ENCODE data around the gene SLC35F1.

Gene SLC35F1

DNA sequence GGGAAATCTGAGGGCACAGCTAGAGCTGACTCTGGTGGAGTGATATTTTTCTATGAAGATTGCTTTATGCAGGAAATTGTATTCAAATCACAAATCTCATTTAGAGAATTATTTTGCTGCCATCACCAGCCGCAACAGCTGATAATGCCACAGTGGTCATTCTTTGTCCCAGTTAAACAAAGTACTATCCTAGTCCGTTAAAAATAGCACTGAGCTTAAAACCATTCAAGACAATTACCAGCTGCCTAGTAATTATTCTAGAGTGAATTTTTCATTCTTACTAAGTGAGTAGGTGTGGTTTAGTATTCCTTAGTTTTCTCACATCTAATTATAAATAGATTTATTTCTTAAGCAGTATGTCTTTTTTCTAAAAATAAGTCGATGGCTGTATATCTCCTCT lies 190.5 kb downstream of the SLC35F1 start:
- H4K20me1 ChIP-seq (ENCODE audit: insufficient read depth, low read length): no peaks in the 10 kb centered on the region

DNA sequence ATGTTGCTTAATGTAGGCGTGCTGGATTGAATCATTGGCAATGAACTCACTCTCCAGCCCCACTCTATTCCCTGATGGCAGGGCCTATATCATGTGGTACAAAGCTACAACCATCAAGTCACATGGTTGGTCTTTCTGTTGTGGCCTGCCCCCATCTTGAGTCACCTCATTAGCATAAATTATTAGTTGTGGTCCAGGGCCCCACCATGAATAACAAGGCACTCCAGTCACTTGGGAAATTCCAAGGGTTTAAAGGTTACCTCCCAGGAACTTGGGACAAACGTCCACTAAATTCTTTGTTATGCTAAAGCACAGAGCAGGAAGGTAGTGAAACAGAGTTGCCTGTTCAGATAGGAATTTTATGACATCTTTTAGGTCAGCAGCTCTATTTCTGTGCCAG lies 193.7 kb downstream of the SLC35F1 start:
- H3K27ac ChIP-seq (ENCODE audit: low read depth, low read length, poor library complexity, severe bottlenecking): no peak overlapping the region
- no peaks in the 10 kb centered on the region for H3K27me3 ChIP-seq (ENCODE audit: insufficient read depth, low read length)
- H3K9ac ChIP-seq (ENCODE audit: low read length): no peak overlapping the region
- no peaks in the 10 kb centered on the region for H4K20me1 ChIP-seq (ENCODE audit: insufficient read depth, low read length)
- no peak overlapping the region for H2AFZ ChIP-seq (ENCODE audit: low read length)
- no peaks in the 10 kb centered on the region for H3K36me3 ChIP-seq (ENCODE audit: insufficient read depth, low read length)
- no peaks in the 10 kb centered on the region for H3K9me3 ChIP-seq (ENCODE audit: low read length)
- no peak for TF ChIP-seq EZH2 (IDR thresholded peaks at IDR 0.05; ENCODE audit: borderline replicate concordance, low read length)
- TF ChIP-seq, protein P1, sequence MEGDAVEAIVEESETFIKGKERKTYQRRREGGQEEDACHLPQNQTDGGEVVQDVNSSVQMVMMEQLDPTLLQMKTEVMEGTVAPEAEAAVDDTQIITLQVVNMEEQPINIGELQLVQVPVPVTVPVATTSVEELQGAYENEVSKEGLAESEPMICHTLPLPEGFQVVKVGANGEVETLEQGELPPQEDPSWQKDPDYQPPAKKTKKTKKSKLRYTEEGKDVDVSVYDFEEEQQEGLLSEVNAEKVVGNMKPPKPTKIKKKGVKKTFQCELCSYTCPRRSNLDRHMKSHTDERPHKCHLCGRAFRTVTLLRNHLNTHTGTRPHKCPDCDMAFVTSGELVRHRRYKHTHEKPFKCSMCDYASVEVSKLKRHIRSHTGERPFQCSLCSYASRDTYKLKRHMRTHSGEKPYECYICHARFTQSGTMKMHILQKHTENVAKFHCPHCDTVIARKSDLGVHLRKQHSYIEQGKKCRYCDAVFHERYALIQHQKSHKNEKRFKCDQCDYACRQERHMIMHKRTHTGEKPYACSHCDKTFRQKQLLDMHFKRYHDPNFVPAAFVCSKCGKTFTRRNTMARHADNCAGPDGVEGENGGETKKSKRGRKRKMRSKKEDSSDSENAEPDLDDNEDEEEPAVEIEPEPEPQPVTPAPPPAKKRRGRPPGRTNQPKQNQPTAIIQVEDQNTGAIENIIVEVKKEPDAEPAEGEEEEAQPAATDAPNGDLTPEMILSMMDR (IDR thresholded peaks at IDR 0.05; ENCODE audit: low read length): no peak
- H3F3A ChIP-seq (ENCODE audit: insufficient read depth, low read length): no peaks in the 10 kb centered on the region
- H3K9me2 ChIP-seq (ENCODE audit: low read depth, low read length): no peaks in the 10 kb centered on the region
- H3K4me1 ChIP-seq (ENCODE audit: insufficient read depth, low read length, severe bottlenecking): no peaks in the 10 kb centered on the region
- no peak overlapping the region for H3K4me3 ChIP-seq (ENCODE audit: low read depth, low read length, poor library complexity, severe bottlenecking)
- no peak overlapping the region for H3K4me2 ChIP-seq (ENCODE audit: low read length)
- H3K79me2 ChIP-seq (ENCODE audit: insufficient read depth, low read length): no peaks in the 10 kb centered on the region

More for the DNA sequence above, 190.5 kb downstream of the SLC35F1 start:
- no peaks in the 10 kb centered on the region for H3K79me2 ChIP-seq (ENCODE audit: insufficient read depth, low read length)
- no peaks in the 10 kb centered on the region for H3K36me3 ChIP-seq (ENCODE audit: insufficient read depth, low read length)
- H3K4me1 ChIP-seq (ENCODE audit: insufficient read depth, low read length, severe bottlenecking): no peaks in the 10 kb centered on the region
- H3F3A ChIP-seq (ENCODE audit: insufficient read depth, low read length): no peaks in the 10 kb centered on the region
- H3K27me3 ChIP-seq (ENCODE audit: insufficient read depth, low read length): no peaks in the 10 kb centered on the region
- H3K27ac ChIP-seq (ENCODE audit: low read depth, low read length, poor library complexity, severe bottlenecking): no peak overlapping the region
- no peaks in the 10 kb centered on the region for H3K9me2 ChIP-seq (ENCODE audit: low read depth, low read length)
- H3K9me3 ChIP-seq (ENCODE audit: low read length): no peaks in the 10 kb centered on the region
- H3K4me3 ChIP-seq (ENCODE audit: low read depth, low read length, poor library complexity, severe bottlenecking): no peak overlapping the region
- no peak overlapping the region for H3K4me2 ChIP-seq (ENCODE audit: low read length)
- no peak overlapping the region for H3K9ac ChIP-seq (ENCODE audit: low read length)
- no peak for TF ChIP-seq EZH2 (IDR thresholded peaks at IDR 0.05; ENCODE audit: borderline replicate concordance, low read length)
- TF ChIP-seq, protein P1 (IDR thresholded peaks at IDR 0.05; ENCODE audit: low read length): no peak
- H2AFZ ChIP-seq (ENCODE audit: low read length): no peak overlapping the region

DNA sequence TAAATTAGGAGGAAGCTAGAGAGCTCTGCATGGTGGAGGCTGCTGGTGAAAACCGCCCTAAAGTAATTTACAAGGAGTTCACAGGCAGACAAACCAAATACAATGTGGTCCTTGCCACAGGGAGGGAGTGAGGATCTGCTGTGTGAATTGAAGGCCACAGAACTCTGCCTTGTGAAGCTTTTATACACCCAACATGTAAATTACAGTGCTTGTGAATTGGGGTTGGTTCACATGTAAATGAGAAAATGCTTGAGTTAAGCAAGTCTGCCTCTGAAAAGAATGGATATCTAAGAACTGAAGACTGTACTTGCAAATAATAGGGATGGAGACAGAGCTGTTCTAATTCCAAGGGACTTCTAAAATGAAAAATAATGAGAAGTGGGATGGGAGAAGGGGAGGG lies 194.2 kb downstream of the SLC35F1 start:
- no peaks in the 10 kb centered on the region for H3K27me3 ChIP-seq (ENCODE audit: insufficient read depth, low read length)
- no peak overlapping the region for H2AFZ ChIP-seq (ENCODE audit: low read length)
- no peak overlapping the region for H3K27ac ChIP-seq (ENCODE audit: low read depth, low read length, poor library complexity, severe bottlenecking)
- H3K9me2 ChIP-seq (ENCODE audit: low read depth, low read length): no peaks in the 10 kb centered on the region
- H3K4me1 ChIP-seq (ENCODE audit: insufficient read depth, low read length, severe bottlenecking): no peaks in the 10 kb centered on the region
- no peaks in the 10 kb centered on the region for H3K36me3 ChIP-seq (ENCODE audit: insufficient read depth, low read length)
- H3K9me3 ChIP-seq (ENCODE audit: low read length): no peaks in the 10 kb centered on the region
- H3F3A ChIP-seq (ENCODE audit: insufficient read depth, low read length): no peaks in the 10 kb centered on the region
- H3K79me2 ChIP-seq (ENCODE audit: insufficient read depth, low read length): no peaks in the 10 kb centered on the region
- H4K20me1 ChIP-seq (ENCODE audit: insufficient read depth, low read length): no peaks in the 10 kb centered on the region
- no peak overlapping the region for H3K9ac ChIP-seq (ENCODE audit: low read length)
- TF ChIP-seq, protein P1 (IDR thresholded peaks at IDR 0.05; ENCODE audit: low read length): no peak
- TF ChIP-seq EZH2 (IDR thresholded peaks at IDR 0.05; ENCODE audit: borderline replicate concordance, low read length): no peak
- no peak overlapping the region for H3K4me3 ChIP-seq (ENCODE audit: low read depth, low read length, poor library complexity, severe bottlenecking)
- no peak overlapping the region for H3K4me2 ChIP-seq (ENCODE audit: low read length)
